ENCODE measurements around the gene ETNK2. TPM values are rescaled to one million over a fixed set of nuclear protein-coding genes. Genes with fewer than 3 reads are reported as not detected.

Gene ETNK2
- total RNA-seq, 1 donor from 2014 or later = 10.0 TPM

DNA sequence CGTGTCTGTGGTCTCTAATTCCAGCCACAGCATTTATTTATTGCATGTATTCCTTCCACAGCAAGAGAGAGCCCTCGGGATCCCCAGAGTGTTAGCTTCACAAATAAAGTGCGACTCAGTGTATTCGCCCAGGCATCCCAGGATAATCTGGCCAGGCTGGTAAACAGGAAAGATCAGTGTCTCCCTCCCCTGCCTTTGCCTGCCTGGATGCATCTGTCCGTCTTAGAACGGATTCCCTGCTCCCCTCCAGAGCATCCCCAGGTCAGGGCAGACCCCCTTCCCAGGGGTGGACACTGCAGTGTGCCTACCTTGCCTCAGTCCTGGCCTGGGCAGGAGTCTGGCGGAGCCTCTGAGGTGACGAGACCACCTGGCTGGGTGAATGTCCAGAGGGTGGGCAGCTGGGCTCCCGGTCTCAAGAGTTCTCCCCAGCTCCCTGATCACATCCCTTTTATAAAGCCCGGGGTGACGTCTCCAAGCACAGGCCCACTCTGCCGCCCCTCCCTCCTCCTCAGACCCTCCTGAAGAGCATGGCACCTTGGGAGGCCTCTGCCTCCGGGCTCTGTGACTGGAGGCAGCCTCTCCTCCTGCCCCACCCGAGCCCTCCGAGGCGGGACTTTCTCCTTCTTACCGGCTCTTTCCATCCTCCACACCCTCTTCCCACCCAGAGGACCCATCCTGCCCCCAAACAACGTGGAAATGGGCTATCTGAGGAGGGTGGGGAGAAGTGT, 44.4 kb upstream of the ETNK2 start, which contains the start of gene KISS1:
TSS of gene KISS1 (minus strand) at position 424 of the 728 bp plus-strand sequence. CDS start 3,615 bp downstream, outside the sequence.
- TF ChIP-seq, protein P1, sequence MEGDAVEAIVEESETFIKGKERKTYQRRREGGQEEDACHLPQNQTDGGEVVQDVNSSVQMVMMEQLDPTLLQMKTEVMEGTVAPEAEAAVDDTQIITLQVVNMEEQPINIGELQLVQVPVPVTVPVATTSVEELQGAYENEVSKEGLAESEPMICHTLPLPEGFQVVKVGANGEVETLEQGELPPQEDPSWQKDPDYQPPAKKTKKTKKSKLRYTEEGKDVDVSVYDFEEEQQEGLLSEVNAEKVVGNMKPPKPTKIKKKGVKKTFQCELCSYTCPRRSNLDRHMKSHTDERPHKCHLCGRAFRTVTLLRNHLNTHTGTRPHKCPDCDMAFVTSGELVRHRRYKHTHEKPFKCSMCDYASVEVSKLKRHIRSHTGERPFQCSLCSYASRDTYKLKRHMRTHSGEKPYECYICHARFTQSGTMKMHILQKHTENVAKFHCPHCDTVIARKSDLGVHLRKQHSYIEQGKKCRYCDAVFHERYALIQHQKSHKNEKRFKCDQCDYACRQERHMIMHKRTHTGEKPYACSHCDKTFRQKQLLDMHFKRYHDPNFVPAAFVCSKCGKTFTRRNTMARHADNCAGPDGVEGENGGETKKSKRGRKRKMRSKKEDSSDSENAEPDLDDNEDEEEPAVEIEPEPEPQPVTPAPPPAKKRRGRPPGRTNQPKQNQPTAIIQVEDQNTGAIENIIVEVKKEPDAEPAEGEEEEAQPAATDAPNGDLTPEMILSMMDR (conservative IDR thresholded peaks at IDR 0.05) = no peak
- Mint-ChIP-seq H3K36me3 (no peaks in the 10 kb centered on the region), H3K27me3 (peaks cover 42% of the 10 kb centered on the region), H3K27ac (peak within 1 kb of the TSS; percentile 26), H3K4me3 (no peak within 1 kb of the TSS), H3K9me3 (no peaks in the 10 kb centered on the region), H3K4me1 (ENCODE audit: unreplicated experiment) (peaks cover 11% of the 10 kb centered on the region)
- no peak for DNase-seq (ENCODE audit: extremely low spot score, unreplicated experiment)

DNA sequence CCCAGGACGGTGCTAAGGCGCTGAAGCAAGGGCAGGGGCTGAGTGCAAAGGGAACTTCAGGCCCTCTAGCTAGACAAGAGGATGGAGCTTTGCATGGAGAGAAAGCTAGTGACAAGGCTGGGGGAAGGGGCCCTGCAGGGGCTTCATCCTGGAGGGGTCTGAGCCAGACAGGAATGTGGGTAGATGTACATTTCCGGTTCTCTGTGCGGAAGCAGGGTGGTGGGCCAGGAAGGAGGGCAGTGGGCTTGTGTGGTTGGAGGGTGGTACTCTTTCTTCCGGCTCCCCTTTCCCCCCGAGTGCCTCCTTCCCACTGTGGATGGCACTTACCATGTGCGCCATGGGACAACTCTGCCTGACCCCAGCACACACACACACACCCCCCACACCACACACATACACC, 42.9 kb upstream of the ETNK2 start:
- peaks cover 51% of the 10 kb centered on the region for H3K27me3 Mint-ChIP-seq
- DNase-seq (ENCODE audit: extremely low spot score, unreplicated experiment) = no peak
- H3K27ac Mint-ChIP-seq = no peak overlapping the region
- no peaks in the 10 kb centered on the region for H3K9me3 Mint-ChIP-seq
- H3K36me3 Mint-ChIP-seq = no peaks in the 10 kb centered on the region
- no peak overlapping the region for H3K4me3 Mint-ChIP-seq
- peaks cover 20% of the 10 kb centered on the region for H3K4me1 Mint-ChIP-seq (ENCODE audit: unreplicated experiment)
- TF ChIP-seq, protein P1 (conservative IDR thresholded peaks at IDR 0.05) = no peak

DNA sequence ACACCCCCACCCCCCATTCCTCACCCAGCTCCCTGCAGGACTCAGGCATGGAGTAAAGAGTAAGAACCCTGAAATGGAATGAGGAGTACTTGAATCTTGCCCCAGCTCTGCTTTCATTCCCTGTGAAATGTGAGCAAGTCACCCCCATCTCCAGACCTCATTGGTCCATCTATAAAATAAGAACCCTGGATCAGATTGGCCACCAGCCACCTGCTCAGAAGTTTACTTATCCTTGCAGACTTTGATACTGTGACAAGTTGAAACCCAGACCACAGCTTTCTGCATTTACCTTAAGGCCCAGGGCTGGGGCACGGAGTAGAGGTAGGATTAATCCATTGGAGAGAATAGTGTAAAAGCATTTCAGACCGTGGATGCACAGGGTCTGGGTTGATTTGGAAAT, 42.2 kb upstream of the ETNK2 start:
- H3K4me1 Mint-ChIP-seq (ENCODE audit: unreplicated experiment) = peaks cover 20% of the 10 kb centered on the region
- no peak overlapping the region for H3K4me3 Mint-ChIP-seq
- H3K27ac Mint-ChIP-seq = no peak overlapping the region
- no peak for DNase-seq (ENCODE audit: extremely low spot score, unreplicated experiment)
- peaks cover 57% of the 10 kb centered on the region for H3K27me3 Mint-ChIP-seq
- no peaks in the 10 kb centered on the region for H3K36me3 Mint-ChIP-seq
- no peaks in the 10 kb centered on the region for H3K9me3 Mint-ChIP-seq
- TF ChIP-seq, protein P1 (conservative IDR thresholded peaks at IDR 0.05) = no peak

DNA sequence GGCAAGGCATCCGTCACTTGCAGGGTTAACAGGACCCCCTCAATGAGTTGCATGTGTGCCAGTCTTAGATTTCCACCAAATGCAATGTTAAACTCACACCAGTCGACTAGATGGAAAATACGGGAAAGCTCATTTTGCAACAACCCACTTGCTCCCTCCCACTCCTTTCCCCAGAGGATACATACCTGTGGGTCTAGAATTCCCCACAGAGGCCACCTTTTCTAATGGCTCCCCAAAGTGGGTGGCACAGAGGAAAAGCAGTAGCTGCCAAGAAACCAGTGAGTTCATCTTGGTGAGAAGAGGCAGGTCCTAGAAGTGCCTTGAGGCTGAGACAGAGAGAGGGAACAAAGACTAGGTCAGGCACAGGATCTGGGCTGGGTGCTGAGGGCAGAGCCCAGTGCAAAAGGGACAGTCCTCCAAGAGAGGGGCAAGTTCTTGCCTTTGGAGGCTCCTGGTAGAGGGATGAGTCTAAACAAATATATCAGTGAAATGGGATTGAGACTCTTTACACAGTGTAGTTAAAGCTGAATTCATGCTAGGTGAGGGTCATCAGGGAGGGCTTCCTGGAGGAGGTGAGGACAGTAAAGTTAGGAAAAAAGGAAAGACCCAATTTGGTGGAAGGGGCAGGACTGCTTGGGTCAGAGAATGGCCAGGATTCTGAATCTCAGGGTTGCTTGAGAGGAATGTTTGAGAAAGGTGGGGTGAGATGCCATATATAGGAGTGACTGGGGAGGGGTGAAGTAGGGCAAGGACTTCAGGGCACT, 40.9 kb upstream of the ETNK2 start:
- no peak for DNase-seq (ENCODE audit: extremely low spot score, unreplicated experiment)
- H3K9me3 Mint-ChIP-seq = no peaks in the 10 kb centered on the region
- TF ChIP-seq, protein P1 (conservative IDR thresholded peaks at IDR 0.05) = no peak
- H3K27ac Mint-ChIP-seq = no peak overlapping the region
- H3K4me3 Mint-ChIP-seq = no peak overlapping the region
- peaks cover 25% of the 10 kb centered on the region for H3K4me1 Mint-ChIP-seq (ENCODE audit: unreplicated experiment)
- H3K27me3 Mint-ChIP-seq = peaks cover 70% of the 10 kb centered on the region
- H3K36me3 Mint-ChIP-seq = no peaks in the 10 kb centered on the region

DNA sequence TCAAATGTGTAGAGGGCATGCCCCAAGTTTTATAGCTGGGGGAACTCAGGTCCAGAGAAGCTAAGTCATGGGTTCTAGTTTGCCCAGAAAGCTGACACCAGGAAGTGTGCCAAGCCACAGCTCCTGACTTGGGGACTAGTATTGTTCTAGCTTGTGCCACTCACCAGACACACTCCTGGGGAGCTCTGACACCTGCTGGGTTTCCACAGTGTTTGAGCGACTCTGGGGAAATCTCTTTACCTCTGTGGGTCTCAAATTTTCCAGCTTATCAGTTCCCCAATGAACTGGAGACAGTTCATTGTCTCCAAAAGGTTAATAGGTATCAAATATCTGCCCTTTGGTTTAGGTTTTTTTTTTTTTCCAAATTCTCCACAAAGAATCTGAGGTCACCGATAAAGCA, 40.2 kb upstream of the ETNK2 start:
- Mint-ChIP-seq H3K36me3 (no peaks in the 10 kb centered on the region), H3K4me1 (ENCODE audit: unreplicated experiment) (peaks cover 25% of the 10 kb centered on the region), H3K27me3 (peaks cover 73% of the 10 kb centered on the region), H3K9me3 (no peaks in the 10 kb centered on the region), H3K27ac (no peak overlapping the region), H3K4me3 (no peak overlapping the region)
- TF ChIP-seq, protein P1 (conservative IDR thresholded peaks at IDR 0.05) = no peak
- no peak for DNase-seq (ENCODE audit: extremely low spot score, unreplicated experiment)
